Fibroblast of villous mesenchyme (primary cell): Measurements from ENCODE around the gene CKAP4. TPM values are rescaled to one million over a fixed set of nuclear protein-coding genes. Genes with fewer than 3 reads are reported as not detected.
A peak's percentile ranks its signal among the peaks of the same experiment; 100 is the strongest.

Experiments used
- DNase-seq: peaks from one replicate; pipeline ENCODE4 v3.0.0-alpha.2; 2010; ENCODE audit warnings: low read depth
- H3K4me3 ChIP-seq: 2 replicates; pipeline ENCODE4 v1.5.1; 2011; ENCODE audit warnings: low read depth, mild to moderate bottlenecking, low read length
- CTCF ChIP-seq: IDR thresholded peaks from 2 replicates; pipeline ENCODE4 v1.5.1; 2012; ENCODE audit warnings: low read depth, mild to moderate bottlenecking, low read length; ENCODE audit not compliant: insufficient read depth
- total RNA-seq: library from RNA; depleted of rRNA; stranded (reverse); fragments of >200 nt; gene quantifications from 2 replicates; pipeline ENCODE4 v1.2.3, GENCODE V29; 2012

CKAP4 gene
- total RNA-seq, 1 donor, result 310 TPM

GRCh38 chr12:106251631-106252455, 4.0 kb upstream of the CKAP4 start:
- TF ChIP-seq CTCF, result no peak
- peak; percentile 74 for DNase-seq
- peak overlapping the region; percentile 15 for H3K4me3 ChIP-seq

- peak overlapping the region; percentile 95 for H3K4me3 ChIP-seq
- no peak for TF ChIP-seq CTCF
- DNase-seq, result no peak
These were observed 1.8 kb upstream of the CKAP4 start for GRCh38 chr12:106249411-106250135.

GRCh38 chr12:106248846-106249371, 1.1 kb upstream of the CKAP4 start:
- TF ChIP-seq CTCF, result no peak
- H3K4me3 ChIP-seq, result peak overlapping the region; percentile 95
- DNase-seq, result peak; percentile 45

- peak overlapping the region; percentile 95 for H3K4me3 ChIP-seq
- no peak for TF ChIP-seq CTCF
- DNase-seq, result peak; percentile 81
These were observed 559 bp upstream of the CKAP4 start for GRCh38 chr12:106248312-106248845.

- peak; percentile 78 for DNase-seq
These were observed 738 bp downstream of the CKAP4 start for GRCh38 chr12:106246891-106247673.

More at GRCh38 chr12:106246891-106247673, 738 bp downstream of the CKAP4 start:
- H3K4me3 ChIP-seq, result peak overlapping the region; percentile 95
- peak; percentile 15 for TF ChIP-seq CTCF
